Keratinocyte (primary cell): ENCODE measurements around the gene HCFC1R1. TPM values are rescaled to one million over a fixed set of nuclear protein-coding genes. Genes with fewer than 3 reads are reported as not detected.

Source experiments
- DNase-seq: peaks from one replicate; pipeline ENCODE4 v3.0.0-alpha.2; 2011; ENCODE audit warnings: low read depth, missing footprints, low spot score
- FAIRE-seq: peaks from 2 replicates; lab custom pipeline; 2011; peaks lifted over from hg19 to GRCh38; lab: Jason Lieb, UNC
- H2AFZ ChIP-seq: 2 replicates; pipeline ENCODE4 v1.6.0; 2012; ENCODE audit warnings: low read length, control low read depth, inconsistent platforms; ENCODE audit not compliant: control insufficient read depth
- H3K27ac ChIP-seq: 2 replicates; pipeline ENCODE4 v1.5.1; 2011; ENCODE audit warnings: low read length; ENCODE audit not compliant: control insufficient read depth, insufficient read depth
- H3K27me3 ChIP-seq: 3 replicates; pipeline ENCODE4 v1.6.0; 2011; ENCODE audit warnings: low read length; ENCODE audit not compliant: control insufficient read depth, insufficient read depth; ENCODE audit errors: extremely low read depth
- H3K36me3 ChIP-seq, 2 experiments: 2 replicates in 1 of 2; 3 replicates in 1 of 2; pipeline ENCODE4 v1.5.1; 2011; ENCODE audit warnings: low read length in 2 of 2, mild to moderate bottlenecking in 1 of 2; ENCODE audit not compliant: control insufficient read depth in 2 of 2, insufficient read depth in 2 of 2; ENCODE audit errors: extremely low read depth in 1 of 2
- H3K4me1 ChIP-seq: 3 replicates; pipeline ENCODE4 v1.5.1; 2011; ENCODE audit warnings: low read length; ENCODE audit not compliant: control insufficient read depth, insufficient read depth; ENCODE audit errors: extremely low read depth
- H3K4me2 ChIP-seq: 3 replicates; pipeline ENCODE4 v1.6.0; 2011; ENCODE audit warnings: low read depth, low read length; ENCODE audit not compliant: control insufficient read depth, insufficient read depth; ENCODE audit errors: extremely low read depth
- H3K4me3 ChIP-seq, 3 experiments: fragments of 200-600 bp in 1 of 3; sonication (generic) in 1 of 3; 2 replicates in 2 of 3; 3 replicates in 1 of 3; pipeline ENCODE4 v1.5.1; 2011 to 2016; ENCODE audit warnings: low read length in 3 of 3, mild to moderate bottlenecking in 3 of 3, control low read depth in 2 of 3, inconsistent platforms in 1 of 3, low read depth in 1 of 3, mixed read lengths in 1 of 3, mixed run types in 1 of 3, moderate library complexity in 1 of 3; ENCODE audit not compliant: control insufficient read depth in 2 of 3, insufficient read depth in 2 of 3; ENCODE audit errors: extremely low read depth in 1 of 3
- H3K79me2 ChIP-seq: 2 replicates; pipeline ENCODE4 v1.6.0; 2012; ENCODE audit warnings: low read length; ENCODE audit not compliant: control insufficient read depth, insufficient read depth
- H3K9ac ChIP-seq: 3 replicates; pipeline ENCODE4 v1.6.0; 2011; ENCODE audit warnings: low read length; ENCODE audit not compliant: control insufficient read depth, insufficient read depth; ENCODE audit errors: extremely low read depth
- H3K9me1 ChIP-seq: 3 replicates; pipeline ENCODE4 v1.6.0; 2011; ENCODE audit warnings: low read length; ENCODE audit not compliant: control insufficient read depth, insufficient read depth; ENCODE audit errors: extremely low read depth
- H3K9me3 ChIP-seq: 2 replicates; pipeline ENCODE4 v1.5.1; 2012; ENCODE audit warnings: low read depth, low read length; ENCODE audit not compliant: control insufficient read depth
- H4K20me1 ChIP-seq: 3 replicates; pipeline ENCODE4 v1.6.0; 2011; ENCODE audit warnings: low read length; ENCODE audit not compliant: control insufficient read depth, insufficient read depth; ENCODE audit errors: extremely low read depth
- CTCF ChIP-seq, 3 experiments: IDR thresholded peaks in 1 of 3; conservative IDR thresholded peaks in 1 of 3; optimal IDR thresholded peaks in 1 of 3; 2 replicates in 2 of 3; 3 replicates in 1 of 3; pipeline versions ENCODE3 to v1.5.1; 2011; ENCODE audit warnings: low read length in 3 of 3, mild to moderate bottlenecking in 3 of 3, moderate library complexity in 2 of 3, control low read depth in 1 of 3, inconsistent platforms in 1 of 3; ENCODE audit not compliant: insufficient read depth in 2 of 3; ENCODE audit errors: extremely low read depth in 1 of 3
- EZH2 ChIP-seq: IDR thresholded peaks from one replicate; pipeline ENCODE4 v1.6.1; 2012; ENCODE audit warnings: inconsistent platforms, mild to moderate bottlenecking, low read length, moderate library complexity
- dilution Hi-C: fragments of 300-500 bp; cut with MboI; formaldehyde crosslinking; loops from one replicate; pipeline ENCODE4 v1.7.0; 2020; ENCODE audit warnings: low sequenced_read_pairs; ENCODE audit not compliant: extremely low pct_ligation_motif_present
- polyA plus RNA-seq, 5 experiments: library from polyadenylated mRNA; depleted of rRNA in 3 of 5; stranded (reverse) in 3 of 5; stranded (forward) in 1 of 5; unstranded in 1 of 5; fragments of >200 nt; gene quantifications; 1 replicate in 1 of 5; 2 replicates in 3 of 5; 3 replicates in 1 of 5; pipeline versions ENCODE4 v1.2.1 to v1.2.3, GENCODE V29; 2011 to 2012; ENCODE audit warnings: missing spikeins in 2 of 5, low read depth in 1 of 5, low replicate concordance in 1 of 5

HCFC1R1 gene
- polyA plus RNA-seq, 1 donor (not counting 4 experiments of a cell fraction or from before 2014, with no cell fraction given): 13.0 TPM

- Histone ChIP-seq H2AFZ (peak within 1 kb of the TSS; percentile 83), H4K20me1 (no peaks in the 10 kb centered on the region), H3K9me1 (no peaks in the 10 kb centered on the region), H3K4me3 (peak within 1 kb of the TSS; percentile 80 to 85 (median 84)), H3K27me3 (no peaks in the 10 kb centered on the region), H3K4me1 (peaks cover 23% of the 10 kb centered on the region), H3K36me3 (peaks cover 4 to 15% of the 10 kb centered on the region in 2 experiments), H3K4me2 (peak within 1 kb of the TSS; percentile 81), H3K79me2 (no peaks in the 10 kb centered on the region), H3K9me3 (no peaks in the 10 kb centered on the region), H3K9ac (peak within 1 kb of the TSS; percentile 97), H3K27ac (peak within 1 kb of the TSS; percentile 97)
- TF ChIP-seq EZH2: no peak
- no peak for TF ChIP-seq CTCF (optimal IDR thresholded peaks at IDR 0.05 in 1 of 3, IDR thresholded peaks at IDR 0.05 in 1 of 3, conservative IDR thresholded peaks at IDR 0.05 in 1 of 3; ENCODE audit: extremely low read depth in 1 of 3, insufficient read depth in 2 of 3, low read length in 3 of 3)
- FAIRE-seq (no peak), DNase-seq (no peak)
- dilution Hi-C loops: no loop called here
Measured at GRCh38 chr16:3020247-3020603, 3.5 kb downstream of the HCFC1R1 start, which contains the start of gene TNFRSF12A. TNFRSF12A (plus strand) TSS chr16:3020368; CDS start chr16:3020398, 30 bp downstream.

GRCh38 chr16:3019594-3020246, 4.0 kb downstream of the HCFC1R1 start:
- H3K4me3 ChIP-seq: peak overlapping the region; percentile 36 to 80 (median 57)
- no peaks in the 10 kb centered on the region for H3K9me1 ChIP-seq
- peak overlapping the region; percentile 10 for H3K27ac ChIP-seq
- no peaks in the 10 kb centered on the region for H3K9me3 ChIP-seq
- peaks cover 23% of the 10 kb centered on the region for H3K4me1 ChIP-seq
- peak overlapping the region; percentile 83 for H2AFZ ChIP-seq
- no peaks in the 10 kb centered on the region for H3K27me3 ChIP-seq
- peak overlapping the region; percentile 62 for H3K4me2 ChIP-seq
- peaks cover 4 to 14% of the 10 kb centered on the region in 2 experiments for H3K36me3 ChIP-seq
- DNase-seq (no peak), FAIRE-seq (no peak)
- no peaks in the 10 kb centered on the region for H3K79me2 ChIP-seq
- H3K9ac ChIP-seq: peak overlapping the region; percentile 97
- H4K20me1 ChIP-seq: no peaks in the 10 kb centered on the region
- TF ChIP-seq EZH2: no peak
- TF ChIP-seq CTCF (optimal IDR thresholded peaks at IDR 0.05 in 1 of 3, IDR thresholded peaks at IDR 0.05 in 1 of 3, conservative IDR thresholded peaks at IDR 0.05 in 1 of 3; ENCODE audit: extremely low read depth in 1 of 3, insufficient read depth in 2 of 3, low read length in 3 of 3): no peak
- dilution Hi-C loops: no loop called here
